Ishikawa (cell line): ENCODE measurements around the gene PTPA.

ENCODE experiments used
- EGR1 ChIP-seq: IDR thresholded peaks from 2 replicates; pipeline ENCODE4 v1.6.1; 2012
- EP300 ChIP-seq: IDR thresholded peaks from 2 replicates; pipeline ENCODE4 v1.6.1; 2012; ENCODE audit warnings: borderline replicate concordance
- FOXM1 ChIP-seq: IDR thresholded peaks from 2 replicates; pipeline ENCODE4 v1.6.1; 2012; ENCODE audit warnings: low read depth, borderline replicate concordance
- NFIC ChIP-seq: IDR thresholded peaks from 2 replicates; pipeline ENCODE4 v1.6.1; 2012
- YY1 ChIP-seq: IDR thresholded peaks from 2 replicates; pipeline ENCODE4 v1.6.1; 2012; ENCODE audit warnings: low read depth

DNA sequence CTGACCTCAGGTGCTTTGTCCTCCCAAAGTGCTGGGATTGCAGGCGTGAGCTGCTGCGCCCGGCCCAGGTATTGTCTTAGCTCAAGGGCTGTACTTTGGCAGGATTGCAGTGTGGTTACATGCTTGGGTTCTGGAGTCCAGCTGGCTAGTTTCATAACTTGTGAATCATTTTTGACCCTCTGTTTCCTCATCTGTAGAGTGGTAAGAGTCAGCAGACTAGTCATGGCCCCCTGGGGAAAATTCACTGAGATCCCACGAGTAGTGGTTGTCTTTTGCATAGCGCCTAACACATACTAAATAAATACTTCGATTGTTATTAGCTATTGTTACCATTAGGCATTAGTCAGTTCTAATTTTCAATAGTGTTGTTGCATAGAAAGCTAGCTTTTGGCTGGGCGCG lies 14.3 kb downstream of the PTPA start:
- TF ChIP-seq EGR1 (no peak), YY1 (no peak), NFIC (no peak), FOXM1 (no peak), EP300 (no peak)
